GM23338 (cell line): Measurements from ENCODE around the gene TNFAIP1. TPM values are rescaled to one million over a fixed set of nuclear protein-coding genes. Genes with fewer than 3 reads are reported as not detected.

Source experiments
- ATAC-seq: fragments of 200-7000 bp; cut with Tn5 transposase; 3 replicates; pipeline ENCODE4 v1.9.1; 2020
- DNase-seq: peaks from one replicate; pipeline ENCODE4 v3.0.0-alpha.2; 2015; ENCODE audit warnings: low spot score
- H2AFZ ChIP-seq: fragments of 200-600 bp; sonication (generic); 2 replicates; pipeline ENCODE4 v1.8.0; 2016; ENCODE audit warnings: antibody characterized with exemption, mild to moderate bottlenecking, moderate library complexity
- H3F3A ChIP-seq: fragments of 200-600 bp; sonication (generic); replicated peaks from 2 replicates; pipeline ENCODE4 v1.8.0; 2017; ENCODE audit warnings: antibody characterized with exemption, mixed run types, low read depth
- H3K27ac ChIP-seq: fragments of 200-600 bp; sonication (generic); 2 replicates; pipeline ENCODE4 v1.6.1; 2016; ENCODE audit warnings: low read depth
- H3K27me3 ChIP-seq: fragments of 200-600 bp; sonication (generic); 2 replicates; pipeline ENCODE4 v1.8.0; 2016; ENCODE audit warnings: mild to moderate bottlenecking, mixed run types, moderate library complexity; ENCODE audit not compliant: insufficient read depth
- H3K36me3 ChIP-seq: fragments of 200-600 bp; sonication (generic); 2 replicates; pipeline ENCODE4 v1.8.0; 2016; ENCODE audit warnings: mild to moderate bottlenecking; ENCODE audit not compliant: insufficient read depth
- H3K4me1 ChIP-seq: fragments of 200-600 bp; sonication (generic); 2 replicates; pipeline ENCODE4 v1.8.0; 2016; ENCODE audit warnings: mild to moderate bottlenecking, moderate library complexity; ENCODE audit not compliant: insufficient read depth
- H3K4me2 ChIP-seq: fragments of 200-600 bp; sonication (generic); 2 replicates; pipeline ENCODE4 v1.7.1; 2017; ENCODE audit warnings: mixed run types
- H3K4me3 ChIP-seq: fragments of 200-600 bp; sonication (generic); 2 replicates; pipeline ENCODE4 v1.6.1; 2016; ENCODE audit warnings: mixed run types
- H3K79me2 ChIP-seq: fragments of 200-600 bp; sonication (generic); replicated peaks from 2 replicates; pipeline ENCODE4 v1.8.0; 2017; ENCODE audit warnings: mild to moderate bottlenecking; ENCODE audit not compliant: insufficient read depth
- H3K9me2 ChIP-seq: fragments of 200-600 bp; sonication (generic); 2 replicates; pipeline ENCODE4 v1.8.0; 2017; ENCODE audit not compliant: insufficient read depth
- H4K20me1 ChIP-seq: fragments of 200-600 bp; sonication (generic); replicated peaks from 2 replicates; pipeline ENCODE4 v1.8.0; 2017; ENCODE audit warnings: mild to moderate bottlenecking; ENCODE audit not compliant: insufficient read depth
- H3K27ac Mint-ChIP-seq: 2 replicates; pipeline ENCODE4 v1.8.0; 2020; ENCODE audit warnings: inconsistent platforms, mild to moderate bottlenecking, moderate library complexity, mixed read lengths
- H3K27me3 Mint-ChIP-seq: 3 replicates; pipeline ENCODE4 v1.8.0; 2022; ENCODE audit warnings: low read depth, mild to moderate bottlenecking, moderate library complexity, mixed read lengths, inconsistent platforms; ENCODE audit not compliant: insufficient read depth, poor library complexity
- H3K36me3 Mint-ChIP-seq: 3 replicates; pipeline ENCODE4 v1.8.0; 2021; ENCODE audit warnings: low read depth, mild to moderate bottlenecking, inconsistent platforms, moderate library complexity, mixed read lengths
- H3K4me1 Mint-ChIP-seq: 3 replicates; pipeline ENCODE4 v1.8.0; 2020; ENCODE audit warnings: mild to moderate bottlenecking, inconsistent platforms, mixed read lengths
- H3K4me3 Mint-ChIP-seq: 3 replicates; pipeline ENCODE4 v1.8.0; 2021; ENCODE audit warnings: moderate library complexity, mild to moderate bottlenecking, inconsistent platforms, mixed read lengths
- H3K9me3 Mint-ChIP-seq: 3 replicates; pipeline ENCODE4 v1.8.0; 2020; ENCODE audit warnings: moderate library complexity, mild to moderate bottlenecking, inconsistent platforms, mixed read lengths
- CREB1 ChIP-seq: fragments of 250-450 bp; sonication (Bioruptor Pico); IDR thresholded peaks from 2 replicates; pipeline ENCODE4 v1.5.0; 2020; ENCODE audit warnings: low read depth, mild to moderate bottlenecking, moderate library complexity
- ETS1 ChIP-seq: IDR thresholded peaks from 2 replicates; pipeline ENCODE4 v1.6.1; 2016; ENCODE audit warnings: antibody characterized with exemption
- EZH2 ChIP-seq: fragments of 200-600 bp; sonication (generic); IDR thresholded peaks from one replicate; pipeline ENCODE4 v1.8.0; 2017; ENCODE audit warnings: antibody characterized with exemption, mild to moderate bottlenecking, low read depth; ENCODE audit not compliant: unreplicated experiment
- EZH2phosphoT487 ChIP-seq: fragments of 200-600 bp; sonication (generic); IDR thresholded peaks from one replicate; pipeline ENCODE4 v1.8.1; 2018; ENCODE audit warnings: antibody characterized with exemption; ENCODE audit not compliant: unreplicated experiment
- JUNB ChIP-seq: IDR thresholded peaks from one replicate; pipeline ENCODE4 v1.6.1; 2016; ENCODE audit warnings: antibody characterized with exemption; ENCODE audit not compliant: unreplicated experiment
- NANOG ChIP-seq: IDR thresholded peaks from 2 replicates; pipeline ENCODE4 v1.6.1; 2016; ENCODE audit warnings: antibody characterized with exemption, borderline replicate concordance
- POLR2AphosphoS5 ChIP-seq: IDR thresholded peaks from 2 replicates; pipeline ENCODE4 v1.6.1; 2016; ENCODE audit warnings: antibody characterized with exemption, low read depth
- REST ChIP-seq: IDR thresholded peaks from one replicate; pipeline ENCODE4 v1.6.1; 2018; ENCODE audit warnings: antibody characterized with exemption; ENCODE audit not compliant: unreplicated experiment
- STAT1 ChIP-seq: IDR thresholded peaks from one replicate; pipeline ENCODE4 v1.6.1; 2016; ENCODE audit warnings: antibody characterized with exemption; ENCODE audit not compliant: unreplicated experiment
- ZNF114 ChIP-seq: fragments of 250-450 bp; sonication (Bioruptor Pico); IDR thresholded peaks from 2 replicates; pipeline ENCODE4 v1.5.0; 2020; ENCODE audit warnings: mild to moderate bottlenecking, moderate library complexity
- ZNF331 ChIP-seq: fragments of 250-450 bp; sonication (Bioruptor Pico); IDR thresholded peaks from 2 replicates; pipeline ENCODE4 v1.5.0; 2020; ENCODE audit warnings: low read depth, mild to moderate bottlenecking, moderate library complexity
- polyA plus RNA-seq: library from polyadenylated mRNA; unstranded; fragments of >200 nt; fragmentation: Nextera tagmentation; extraction: Ambion mirVana; gene quantifications from 2 replicates; pipeline ENCODE4 v1.2.1, GENCODE V29; 2016
- total RNA-seq: library from RNA; depleted of rRNA; stranded (reverse); fragments of >200 nt; shearing (Covaris generic); gene quantifications from 2 replicates; pipeline ENCODE4 v1.2.3, GENCODE V29; 2014

TNFAIP1 gene
- total and polyA plus RNA-seq, 2 experiments from 2014 or later, result 6.3 to 13.1 TPM

GRCh38 chr17:28285965-28286364, 49.6 kb upstream of the TNFAIP1 start:
- ATAC-seq, result no peak

GRCh38 chr17:28290703-28291102, 44.9 kb upstream of the TNFAIP1 start:
- H3K4me3 ChIP-seq, result no peak overlapping the region
- no peaks in the 10 kb centered on the region for H3K9me2 ChIP-seq
- no peak overlapping the region for H3K27ac ChIP-seq
- no peak overlapping the region for H3K27ac Mint-ChIP-seq
- peaks cover 4% of the 10 kb centered on the region for H3K27me3 Mint-ChIP-seq
- no peak overlapping the region for H3K4me2 ChIP-seq
- H3K27me3 ChIP-seq, result no peaks in the 10 kb centered on the region
- no peak overlapping the region for H3K4me3 Mint-ChIP-seq
- no peaks in the 10 kb centered on the region for H3K4me1 ChIP-seq
- no peaks in the 10 kb centered on the region for H3K36me3 ChIP-seq
- ATAC-seq (no peak), DNase-seq (no peak)
- H3K79me2 ChIP-seq, result no peaks in the 10 kb centered on the region
- no peaks in the 10 kb centered on the region for H3K36me3 Mint-ChIP-seq
- H4K20me1 ChIP-seq, result no peaks in the 10 kb centered on the region
- no peaks in the 10 kb centered on the region for H3K9me3 Mint-ChIP-seq
- no peaks in the 10 kb centered on the region for H3F3A ChIP-seq
- H2AFZ ChIP-seq, result no peak overlapping the region
- H3K4me1 Mint-ChIP-seq, result no peaks in the 10 kb centered on the region
- TF ChIP-seq JUNB, result no peak
- TF ChIP-seq REST, result no peak
- no peak for TF ChIP-seq STAT1

More at GRCh38 chr17:28285965-28286364, 49.6 kb upstream of the TNFAIP1 start:
- H3K4me1 Mint-ChIP-seq, result peaks cover 7% of the 10 kb centered on the region; the same call in 2 of the 3 replicates
- Histone ChIP-seq H3K27ac (no peak overlapping the region), H3K27me3 (no peaks in the 10 kb centered on the region), H3K36me3 (no peaks in the 10 kb centered on the region), H3K9me2 (no peaks in the 10 kb centered on the region), H3F3A (no peaks in the 10 kb centered on the region), H3K4me3 (no peak overlapping the region), H3K79me2 (no peaks in the 10 kb centered on the region), H3K4me2 (no peak overlapping the region), H4K20me1 (no peaks in the 10 kb centered on the region), H3K4me1 (no peaks in the 10 kb centered on the region), H2AFZ (no peak overlapping the region)
- no peaks in the 10 kb centered on the region for H3K9me3 Mint-ChIP-seq
- no peak overlapping the region for H3K27ac Mint-ChIP-seq
- no peak for TF ChIP-seq NANOG
- no peak for TF ChIP-seq EZH2phosphoT487
- TF ChIP-seq ETS1, result no peak
- TF ChIP-seq CREB1, result no peak
- no peak for TF ChIP-seq STAT1
- TF ChIP-seq POLR2AphosphoS5, result no peak
- TF ChIP-seq ZNF114 (CRISPR knock-in tag), result no peak
- TF ChIP-seq REST, result no peak
- TF ChIP-seq JUNB, result no peak
- TF ChIP-seq ZNF331 (CRISPR knock-in tag), result no peak
- TF ChIP-seq EZH2, result no peak
- H3K36me3 Mint-ChIP-seq, result no peaks in the 10 kb centered on the region
- DNase-seq, result no peak
- no peaks in the 10 kb centered on the region for H3K27me3 Mint-ChIP-seq
- no peak overlapping the region for H3K4me3 Mint-ChIP-seq
